ENCODE measurements around the gene SMS.

DNA sequence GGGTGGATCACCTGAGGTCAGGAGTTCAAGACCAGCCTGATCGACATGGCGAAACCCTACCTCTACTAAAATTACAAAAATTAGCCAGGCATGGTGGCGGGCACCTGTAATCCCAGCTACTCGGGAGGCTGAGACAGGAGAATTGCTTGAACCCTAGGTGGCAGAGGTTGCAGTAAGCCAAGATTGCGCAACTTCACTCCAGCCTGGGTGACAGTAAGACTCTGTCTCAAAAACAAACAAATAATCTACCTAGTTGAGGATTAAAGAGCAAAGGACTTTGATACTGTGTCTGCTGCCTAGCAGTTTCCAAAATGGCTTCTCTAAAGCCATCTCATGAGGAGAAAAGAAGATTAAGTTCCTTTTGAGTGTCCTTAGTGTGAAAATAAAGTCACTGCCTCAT, 37.8 kb downstream of the SMS start:
- TF ChIP-seq, protein P1, sequence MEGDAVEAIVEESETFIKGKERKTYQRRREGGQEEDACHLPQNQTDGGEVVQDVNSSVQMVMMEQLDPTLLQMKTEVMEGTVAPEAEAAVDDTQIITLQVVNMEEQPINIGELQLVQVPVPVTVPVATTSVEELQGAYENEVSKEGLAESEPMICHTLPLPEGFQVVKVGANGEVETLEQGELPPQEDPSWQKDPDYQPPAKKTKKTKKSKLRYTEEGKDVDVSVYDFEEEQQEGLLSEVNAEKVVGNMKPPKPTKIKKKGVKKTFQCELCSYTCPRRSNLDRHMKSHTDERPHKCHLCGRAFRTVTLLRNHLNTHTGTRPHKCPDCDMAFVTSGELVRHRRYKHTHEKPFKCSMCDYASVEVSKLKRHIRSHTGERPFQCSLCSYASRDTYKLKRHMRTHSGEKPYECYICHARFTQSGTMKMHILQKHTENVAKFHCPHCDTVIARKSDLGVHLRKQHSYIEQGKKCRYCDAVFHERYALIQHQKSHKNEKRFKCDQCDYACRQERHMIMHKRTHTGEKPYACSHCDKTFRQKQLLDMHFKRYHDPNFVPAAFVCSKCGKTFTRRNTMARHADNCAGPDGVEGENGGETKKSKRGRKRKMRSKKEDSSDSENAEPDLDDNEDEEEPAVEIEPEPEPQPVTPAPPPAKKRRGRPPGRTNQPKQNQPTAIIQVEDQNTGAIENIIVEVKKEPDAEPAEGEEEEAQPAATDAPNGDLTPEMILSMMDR (IDR thresholded peaks at IDR 0.05; ENCODE audit: insufficient read depth, low read length), result no peak
- TF ChIP-seq POLR2AphosphoS5 (IDR thresholded peaks at IDR 0.05; ENCODE audit: low read depth), result no peak
- TF ChIP-seq, protein P2, sequence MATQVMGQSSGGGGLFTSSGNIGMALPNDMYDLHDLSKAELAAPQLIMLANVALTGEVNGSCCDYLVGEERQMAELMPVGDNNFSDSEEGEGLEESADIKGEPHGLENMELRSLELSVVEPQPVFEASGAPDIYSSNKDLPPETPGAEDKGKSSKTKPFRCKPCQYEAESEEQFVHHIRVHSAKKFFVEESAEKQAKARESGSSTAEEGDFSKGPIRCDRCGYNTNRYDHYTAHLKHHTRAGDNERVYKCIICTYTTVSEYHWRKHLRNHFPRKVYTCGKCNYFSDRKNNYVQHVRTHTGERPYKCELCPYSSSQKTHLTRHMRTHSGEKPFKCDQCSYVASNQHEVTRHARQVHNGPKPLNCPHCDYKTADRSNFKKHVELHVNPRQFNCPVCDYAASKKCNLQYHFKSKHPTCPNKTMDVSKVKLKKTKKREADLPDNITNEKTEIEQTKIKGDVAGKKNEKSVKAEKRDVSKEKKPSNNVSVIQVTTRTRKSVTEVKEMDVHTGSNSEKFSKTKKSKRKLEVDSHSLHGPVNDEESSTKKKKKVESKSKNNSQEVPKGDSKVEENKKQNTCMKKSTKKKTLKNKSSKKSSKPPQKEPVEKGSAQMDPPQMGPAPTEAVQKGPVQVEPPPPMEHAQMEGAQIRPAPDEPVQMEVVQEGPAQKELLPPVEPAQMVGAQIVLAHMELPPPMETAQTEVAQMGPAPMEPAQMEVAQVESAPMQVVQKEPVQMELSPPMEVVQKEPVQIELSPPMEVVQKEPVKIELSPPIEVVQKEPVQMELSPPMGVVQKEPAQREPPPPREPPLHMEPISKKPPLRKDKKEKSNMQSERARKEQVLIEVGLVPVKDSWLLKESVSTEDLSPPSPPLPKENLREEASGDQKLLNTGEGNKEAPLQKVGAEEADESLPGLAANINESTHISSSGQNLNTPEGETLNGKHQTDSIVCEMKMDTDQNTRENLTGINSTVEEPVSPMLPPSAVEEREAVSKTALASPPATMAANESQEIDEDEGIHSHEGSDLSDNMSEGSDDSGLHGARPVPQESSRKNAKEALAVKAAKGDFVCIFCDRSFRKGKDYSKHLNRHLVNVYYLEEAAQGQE (IDR thresholded peaks at IDR 0.05; ENCODE audit: insufficient replicate concordance, low read depth), result no peak
- TF ChIP-seq SPI1 (IDR thresholded peaks at IDR 0.05; ENCODE audit: borderline replicate concordance, low read depth), result no peak
- no peak for TF ChIP-seq GABPA (IDR thresholded peaks at IDR 0.05; ENCODE audit: low read depth)
